Small intestine (tissue), 7 donors: ENCODE data around the gene STBD1. TPM values are rescaled to one million over a fixed set of nuclear protein-coding genes. Genes with fewer than 3 reads are reported as not detected.
A peak's percentile ranks its signal among the peaks of the same experiment; 100 is the strongest.

Source experiments
- DNase-seq, 2 donors: peaks; one replicate each; pipeline versions ENCODE4 v3.0.0 to v3.0.0-alpha.2; 2013
- FAIRE-seq: peaks from 2 replicates; lab custom pipeline; 2012; peaks lifted over from hg19 to GRCh38; lab: Jason Lieb, UNC
- H3K27ac ChIP-seq, 3 donors: one replicate each; pipeline ENCODE4 v1.5.1; 2013; ENCODE audit warnings: low read length in 2 of 3, mild to moderate bottlenecking in 2 of 3, control low read depth in 1 of 3, inconsistent platforms in 1 of 3, low read depth in 1 of 3, moderate library complexity in 1 of 3
- H3K27me3 ChIP-seq, 3 donors: one replicate each; pipeline ENCODE4 v1.6.1; 2013; ENCODE audit warnings: low read length in 3 of 3, inconsistent platforms in 1 of 3; ENCODE audit not compliant: control insufficient read depth in 3 of 3, insufficient read depth in 3 of 3
- H3K36me3 ChIP-seq, 3 donors: one replicate each; pipeline ENCODE4 v1.6.1; 2013; ENCODE audit warnings: low read length in 3 of 3, inconsistent platforms in 1 of 3, low read depth in 1 of 3, mild to moderate bottlenecking in 1 of 3, moderate library complexity in 1 of 3; ENCODE audit not compliant: control insufficient read depth in 3 of 3, insufficient read depth in 2 of 3
- H3K4me1 ChIP-seq, 3 donors: one replicate each; pipeline ENCODE4 v1.6.1; 2013; ENCODE audit warnings: low read length in 2 of 3, inconsistent platforms in 1 of 3, low read depth in 1 of 3, mild to moderate bottlenecking in 1 of 3, moderate library complexity in 1 of 3; ENCODE audit not compliant: control insufficient read depth in 3 of 3, insufficient read depth in 2 of 3
- H3K4me3 ChIP-seq, 3 donors: one replicate each; pipeline ENCODE4 v1.5.1; 2013; ENCODE audit warnings: low read length in 3 of 3, control low read depth in 1 of 3, inconsistent platforms in 1 of 3, low read depth in 1 of 3, mild to moderate bottlenecking in 1 of 3, moderate library complexity in 1 of 3
- H3K9me3 ChIP-seq, 2 donors: one replicate each; pipeline ENCODE4 v1.6.1; 2013; ENCODE audit warnings: low read depth in 1 of 2, low read length in 1 of 2; ENCODE audit not compliant: control insufficient read depth in 2 of 2, insufficient read depth in 1 of 2
- WGBS, 3 donors: extraction: QIAGEN DNeasy Blood & Tissue Kit; methylation state at CpG; one replicate each; pipeline ENCODE4 v1.1.7; 2013; 5-methylcytosine and 5-hydroxymethylcytosine counted together
- polyA plus RNA-seq, 4 donors: library from polyadenylated mRNA; stranded (reverse) in 3 of 4; unstranded in 1 of 4; fragments of 200-250 nt in 3 of 4; fragments of 120-200 nt in 1 of 4; gene quantifications; one replicate each; pipeline versions ENCODE4 v1.2.1 to v1.2.3, GENCODE V29; 2013
- donor health status: healthy with polysubstance abuse.
- donor health status: control.
- donor health status: control.
- donor health status: Bipolar disorder and iron deficiency.
- donor health status: healthy.

The STBD1 gene
- polyA plus RNA-seq, 4 donors = 4.9 to 22.8 (median 8.9) TPM

DNA sequence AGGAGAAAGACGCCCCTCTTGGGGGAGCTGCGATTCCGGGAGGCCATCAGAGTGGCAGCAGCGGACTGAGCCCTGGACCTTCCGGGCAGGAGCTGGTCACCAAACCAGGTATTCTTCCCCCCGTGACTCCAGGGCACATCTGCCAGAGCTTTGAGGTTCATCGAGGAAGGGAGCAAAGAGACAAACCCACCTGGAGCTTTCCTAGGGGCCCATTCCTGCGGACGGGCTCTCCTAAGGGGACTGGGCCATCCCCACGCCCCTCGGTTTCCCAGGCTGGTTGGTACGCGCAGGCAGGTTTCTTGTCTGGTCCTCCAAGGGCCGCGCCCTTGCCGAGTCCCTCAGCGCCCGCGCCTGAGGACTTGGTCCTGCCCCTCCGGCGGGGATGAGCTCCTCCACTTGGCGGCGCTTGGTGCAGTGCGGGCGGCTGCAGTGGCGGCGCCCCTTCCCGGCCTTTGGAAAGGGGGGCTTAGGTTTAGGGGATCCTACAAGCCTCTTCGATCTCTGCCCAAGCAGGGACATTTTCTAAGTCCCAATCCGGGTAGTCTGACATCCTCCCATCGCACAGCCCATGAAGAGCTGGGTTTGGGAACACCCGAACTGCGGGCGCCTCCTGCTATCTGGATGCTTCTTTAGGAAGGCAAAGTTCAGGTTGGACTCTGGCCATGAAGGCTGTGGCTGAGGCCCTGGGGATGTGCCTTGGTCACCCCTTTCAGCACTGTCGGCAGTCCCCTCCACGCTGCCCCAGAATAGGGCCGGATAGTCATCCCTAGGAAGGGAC, 538 bp downstream of the STBD1 start:
- Histone ChIP-seq H3K4me1 (peaks cover 5 to 44% (median 5%) of the 10 kb centered on the region in 3 donors), H3K27me3 (no peaks in the 10 kb centered on the region), H3K4me3 (peak overlapping the region; percentile 56 to 91 (median 75)), H3K27ac (peak overlapping the region; percentile 65 to 97 (median 85)), H3K9me3 (no peaks in the 10 kb centered on the region), H3K36me3 (peaks cover 0 to 10% (median 0%) of the 10 kb centered on the region in 3 donors)
- WGBS, 3 donors = 3 to 9% (median 6%) methylated on average over 35 to 37 of the region's 37 CpGs
- FAIRE-seq (no peak), DNase-seq (peak; percentile 71 to 85)

DNA sequence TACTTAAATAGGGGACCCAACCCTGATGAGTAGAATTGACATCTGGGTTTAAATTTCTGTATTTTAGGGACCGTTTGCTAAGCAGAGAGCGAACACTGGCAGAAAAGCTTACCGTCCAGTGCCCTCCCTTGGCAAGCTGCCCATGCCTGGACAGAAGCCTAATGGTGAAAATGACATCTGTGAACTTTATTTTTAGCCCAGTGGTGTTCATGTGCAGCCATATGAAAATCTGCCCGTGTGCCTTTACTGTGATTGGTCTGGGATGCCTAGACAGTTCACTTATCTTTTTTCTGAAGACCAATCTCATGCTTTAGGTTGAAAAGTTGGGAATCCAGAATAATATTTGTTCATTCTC, 1.1 kb downstream of the STBD1 start:
- Histone ChIP-seq H3K36me3 (peaks cover 0 to 10% (median 0%) of the 10 kb centered on the region in 3 donors), H3K27ac (peak overlapping the region in 1 of 3 donors; percentile 97), H3K9me3 (no peaks in the 10 kb centered on the region), H3K4me3 (peak overlapping the region; percentile 56 to 91 (median 75)), H3K27me3 (no peaks in the 10 kb centered on the region), H3K4me1 (peaks cover 2 to 43% (median 3%) of the 10 kb centered on the region in 3 donors)
- FAIRE-seq (no peak), DNase-seq (no peak)
- WGBS, 3 donors = 49 to 56% (median 54%) methylated on average over 4 of the region's 4 CpGs

DNA sequence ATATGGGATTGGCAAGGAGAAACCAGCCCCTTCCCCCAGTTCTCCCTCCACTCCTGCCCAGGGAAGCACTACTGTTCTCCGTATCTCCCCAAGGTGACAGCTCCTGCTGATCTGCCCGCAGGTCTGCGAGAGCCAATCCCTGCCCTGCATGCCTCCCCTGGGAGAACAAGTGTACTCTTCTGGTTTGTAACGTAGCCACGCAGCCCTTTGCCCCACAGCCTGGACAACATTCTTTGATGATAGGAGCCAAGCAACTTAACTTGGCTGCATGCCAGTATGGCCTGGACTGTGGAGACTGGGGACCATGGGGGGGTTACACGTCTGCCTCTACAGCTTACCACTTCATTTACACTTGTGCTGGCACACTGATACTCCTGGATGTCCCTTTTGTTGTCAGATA, 2.0 kb downstream of the STBD1 start:
- Histone ChIP-seq H3K36me3 (peaks cover 0 to 10% (median 0%) of the 10 kb centered on the region in 3 donors), H3K4me1 (peaks cover 2 to 43% (median 3%) of the 10 kb centered on the region in 3 donors), H3K27ac (peak overlapping the region in 1 of 3 donors; percentile 60), H3K9me3 (no peaks in the 10 kb centered on the region), H3K4me3 (peak overlapping the region in 1 of 3 donors; percentile 91), H3K27me3 (no peaks in the 10 kb centered on the region)
- DNase-seq (peak; percentile 83 to 85), FAIRE-seq (no peak)
- WGBS, 3 donors = 13 to 56% (median 34%) methylated on average over 6 of the region's 6 CpGs

DNA sequence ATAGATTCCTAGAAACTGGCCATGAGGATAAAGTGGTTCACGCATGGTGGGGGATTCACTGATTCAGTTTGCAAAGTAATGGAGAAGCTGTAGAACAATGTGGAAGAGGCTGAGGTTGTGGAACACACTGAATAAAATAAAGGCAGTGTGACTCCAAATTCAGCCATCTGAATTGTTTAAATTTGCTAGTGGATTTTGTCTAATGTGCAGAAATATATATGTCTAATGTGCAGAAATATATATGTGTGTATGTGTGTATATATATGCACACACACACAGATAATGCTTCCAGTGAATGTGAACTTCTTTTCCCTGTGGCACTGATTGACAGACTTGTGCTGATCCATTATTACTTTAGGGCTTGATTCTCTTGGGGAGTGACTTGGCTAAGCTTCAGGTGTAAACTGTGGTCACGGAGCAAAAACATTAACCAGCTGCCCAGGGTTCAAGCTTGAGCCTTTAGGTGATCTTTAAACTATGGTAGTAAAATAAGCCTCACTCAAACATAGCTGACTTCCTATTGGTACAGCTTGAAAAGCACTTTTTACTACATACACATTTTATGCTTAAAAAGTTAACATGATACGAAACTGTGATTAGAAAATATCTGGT, 3.5 kb downstream of the STBD1 start:
- Histone ChIP-seq H3K27me3 (no peaks in the 10 kb centered on the region), H3K27ac (peak overlapping the region in 1 of 3 donors; percentile 21), H3K4me3 (no peak overlapping the region), H3K9me3 (peaks cover 0 to 4% of the 10 kb centered on the region in 2 donors), H3K4me1 (peaks cover 2 to 40% (median 3%) of the 10 kb centered on the region in 3 donors), H3K36me3 (peaks cover 0 to 10% (median 0%) of the 10 kb centered on the region in 3 donors)
- WGBS, 3 donors = 51 to 75% (median 58%) methylated on average over 3 of the region's 3 CpGs
- FAIRE-seq = no peak
- peak; percentile 44 to 51 for DNase-seq

DNA sequence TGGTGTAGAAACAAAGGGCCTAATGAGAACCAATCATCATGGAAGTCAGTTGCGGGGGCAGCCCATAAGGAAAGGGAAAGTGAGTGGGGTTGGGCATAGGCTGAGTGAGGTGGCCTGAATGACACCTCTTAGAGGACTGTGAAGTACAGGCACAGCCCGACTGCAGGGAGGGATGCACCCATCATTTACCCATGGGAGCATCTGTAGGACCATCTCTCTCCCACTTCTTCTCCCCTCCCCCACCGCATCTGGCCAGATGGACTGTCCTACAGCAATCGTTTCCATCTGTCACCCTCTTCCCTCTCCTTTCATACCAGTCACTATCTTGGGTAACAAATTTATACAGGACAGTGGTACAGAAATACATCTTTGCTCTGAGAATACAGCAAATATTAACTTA, 4.2 kb downstream of the STBD1 start:
- H3K4me3 ChIP-seq = no peak overlapping the region
- no peak for DNase-seq

DNA sequence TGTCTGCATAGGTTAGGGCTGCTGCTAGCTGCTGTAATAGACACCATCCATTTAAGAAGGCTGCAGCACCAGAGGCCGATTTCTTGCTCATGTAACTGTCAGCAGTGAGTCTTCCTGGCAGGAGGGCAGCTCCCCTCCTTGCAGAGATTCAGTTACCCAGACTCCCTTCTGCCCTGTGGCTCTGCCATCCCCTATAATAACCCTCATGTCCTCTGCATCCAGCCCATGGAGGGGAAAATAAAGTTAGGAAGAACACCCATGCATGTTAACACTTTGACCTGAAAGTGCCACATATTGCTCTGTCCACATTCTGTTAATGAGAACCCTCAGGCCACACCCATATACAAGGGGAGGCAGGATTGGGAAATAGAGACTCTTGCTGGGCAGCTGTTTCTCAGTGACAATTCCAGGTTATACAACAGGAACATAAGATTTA, 5.4 kb downstream of the STBD1 start:
- 39 to 60% (median 48%) methylated on average over 1 of the region's 1 CpG for WGBS, 3 donors
- no peak for FAIRE-seq
- H3K27ac ChIP-seq = no peak overlapping the region
- H3K27me3 ChIP-seq = no peaks in the 10 kb centered on the region
- H3K4me1 ChIP-seq = peaks cover 2 to 35% (median 3%) of the 10 kb centered on the region in 3 donors
- H3K9me3 ChIP-seq = peaks cover 0 to 12% of the 10 kb centered on the region in 2 donors
- H3K4me3 ChIP-seq = no peak overlapping the region
- peak; percentile 34 to 57 for DNase-seq
- H3K36me3 ChIP-seq = peaks cover 0 to 10% (median 0%) of the 10 kb centered on the region in 3 donors

More for the DNA sequence above, 4.2 kb downstream of the STBD1 start:
- Histone ChIP-seq H3K4me1 (peaks cover 2 to 35% (median 3%) of the 10 kb centered on the region in 3 donors), H3K9me3 (peaks cover 0 to 9% of the 10 kb centered on the region in 2 donors), H3K36me3 (peaks cover 0 to 10% (median 0%) of the 10 kb centered on the region in 3 donors), H3K27me3 (no peaks in the 10 kb centered on the region), H3K27ac (peak overlapping the region in 1 of 3 donors; percentile 21)
- no peak for FAIRE-seq
- 79 to 89% (median 86%) methylated on average over 4 of the region's 4 CpGs for WGBS, 3 donors

DNA sequence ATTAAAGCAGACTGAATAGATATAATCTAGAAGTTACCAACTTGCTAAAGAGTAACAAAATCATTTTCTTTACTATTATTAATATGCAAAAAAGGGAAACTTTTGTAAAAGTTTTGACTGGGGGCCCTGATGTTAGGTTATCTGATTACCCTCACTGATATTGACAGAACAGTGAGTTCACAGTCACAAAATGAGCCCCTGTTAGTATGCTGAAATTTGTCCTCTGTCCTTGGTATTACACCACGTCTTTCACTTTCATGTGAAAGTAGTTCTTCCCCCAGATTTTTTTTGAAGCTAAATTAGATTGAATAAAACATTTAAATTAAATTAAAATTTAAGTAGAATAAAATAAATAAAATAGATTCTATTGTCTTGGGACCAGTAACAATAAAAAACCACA, 5.9 kb downstream of the STBD1 start:
- no peak overlapping the region for H3K27ac ChIP-seq
- H3K36me3 ChIP-seq = peaks cover 0 to 10% (median 0%) of the 10 kb centered on the region in 3 donors
- 29 to 51% (median 29%) methylated on average over 1 of the region's 1 CpG for WGBS, 3 donors
- no peaks in the 10 kb centered on the region for H3K27me3 ChIP-seq
- FAIRE-seq (no peak), DNase-seq (no peak)
- H3K4me1 ChIP-seq = peaks cover 2 to 35% (median 3%) of the 10 kb centered on the region in 3 donors
- H3K9me3 ChIP-seq = peaks cover 0 to 12% of the 10 kb centered on the region in 2 donors
- no peak overlapping the region for H3K4me3 ChIP-seq

DNA sequence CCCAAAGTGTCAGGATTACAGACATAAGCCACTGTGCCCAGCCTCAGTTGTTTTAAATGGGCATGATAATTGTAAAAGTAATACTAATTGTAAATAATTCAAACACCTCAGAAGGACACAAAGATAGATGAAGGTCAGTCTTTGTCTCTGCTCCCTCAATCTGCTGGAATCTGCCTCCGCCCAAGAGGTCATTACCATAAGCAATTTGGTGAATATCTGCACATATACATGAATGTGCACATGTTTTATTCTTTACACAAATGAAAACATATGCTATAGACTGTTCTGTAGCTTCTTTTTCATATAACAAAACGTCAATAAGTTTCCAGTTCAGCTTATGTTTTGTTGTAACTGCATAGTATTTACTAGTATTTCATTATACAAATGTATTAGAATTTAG, 7.0 kb downstream of the STBD1 start:
- Histone ChIP-seq H3K9me3 (peaks cover 0 to 12% of the 10 kb centered on the region in 2 donors), H3K4me1 (peaks cover 0 to 25% (median 2%) of the 10 kb centered on the region in 3 donors), H3K27me3 (no peaks in the 10 kb centered on the region), H3K27ac (no peak overlapping the region), H3K36me3 (peaks cover 0 to 10% (median 0%) of the 10 kb centered on the region in 3 donors), H3K4me3 (no peak overlapping the region)
- 66 to 75% (median 75%) methylated on average over 2 of the region's 2 CpGs for WGBS, 3 donors
- DNase-seq = no peak
- FAIRE-seq = no peak
